Fibroblast of lung (primary cell): ENCODE results near the gene SLC16A10. TPM values are rescaled to one million over a fixed set of nuclear protein-coding genes. Genes with fewer than 3 reads are reported as not detected.
"Not testable (repeated sequence)": the region's sequence is repeated elsewhere in the genome, so short reads cannot be mapped to it uniquely, and the experiment has no call there.

Source experiments
- DNase-seq, 2 donors: peaks; one replicate each; pipeline versions ENCODE4 v3.0.0 to v3.0.0-alpha.2; 2010; ENCODE audit warnings: low read depth in 2 of 2
- H2AFZ ChIP-seq: 2 replicates; pipeline ENCODE4 v1.5.1; 2012; ENCODE audit warnings: low read length, control low read depth, inconsistent platforms
- H3K27ac ChIP-seq: 2 replicates; pipeline ENCODE4 v1.5.1; 2011; ENCODE audit warnings: low read length, control low read depth; ENCODE audit not compliant: insufficient read depth
- H3K27me3 ChIP-seq: 2 replicates; pipeline ENCODE4 v1.5.1; 2011; ENCODE audit warnings: mild to moderate bottlenecking, low read length; ENCODE audit not compliant: control insufficient read depth, insufficient read depth
- H3K36me3 ChIP-seq: 2 replicates; pipeline ENCODE4 v1.5.1; 2011; ENCODE audit warnings: low read length; ENCODE audit not compliant: control insufficient read depth, insufficient read depth
- H3K4me1 ChIP-seq: 2 replicates; pipeline ENCODE4 v1.5.1; 2011; ENCODE audit warnings: low read length; ENCODE audit not compliant: control insufficient read depth, insufficient read depth; ENCODE audit errors: extremely low read depth
- H3K4me2 ChIP-seq: 2 replicates; pipeline ENCODE4 v1.5.1; 2011; ENCODE audit warnings: low read length, control low read depth; ENCODE audit not compliant: insufficient read depth; ENCODE audit errors: extremely low read depth
- H3K4me3 ChIP-seq, 4 experiments: fragments of 200-600 bp in 1 of 4; sonication (generic) in 1 of 4; replicated peaks in 1 of 4; 2 replicates each; pipeline ENCODE4 v1.5.1; 2011 to 2016; ENCODE audit warnings: low read length in 4 of 4, low read depth in 3 of 4, mild to moderate bottlenecking in 3 of 4, control low read depth in 2 of 4, inconsistent platforms in 1 of 4, mixed read lengths in 1 of 4; ENCODE audit not compliant: insufficient read depth in 1 of 4; ENCODE audit errors: control extremely low read depth in 1 of 4
- H3K79me2 ChIP-seq: 2 replicates; pipeline ENCODE4 v1.5.1; 2012; ENCODE audit warnings: mild to moderate bottlenecking, low read length, inconsistent platforms; ENCODE audit not compliant: control insufficient read depth, insufficient read depth
- H3K9ac ChIP-seq: 2 replicates; pipeline ENCODE4 v1.5.1; 2011; ENCODE audit warnings: mild to moderate bottlenecking, low read length, control low read depth; ENCODE audit not compliant: insufficient read depth
- H3K9me3 ChIP-seq: 2 replicates; pipeline ENCODE4 v1.5.1; 2012; ENCODE audit warnings: low read depth, low read length; ENCODE audit not compliant: control insufficient read depth, insufficient read depth
- H4K20me1 ChIP-seq: 2 replicates; pipeline ENCODE4 v1.5.1; 2011; ENCODE audit warnings: low read length; ENCODE audit not compliant: control insufficient read depth, insufficient read depth; ENCODE audit errors: extremely low read depth
- EZH2 ChIP-seq: IDR thresholded peaks from 2 replicates; pipeline ENCODE4 v1.5.1; 2012; ENCODE audit warnings: low read length, control low read depth, mild to moderate bottlenecking; ENCODE audit errors: missing control alignments
- polyA plus RNA-seq, 2 donors: library from polyadenylated mRNA; depleted of rRNA in 1 of 2; stranded (reverse) in 1 of 2; unstranded in 1 of 2; fragments of >200 nt; gene quantifications; 2 replicates each; pipeline ENCODE4 v1.2.1, GENCODE V29; 2011 to 2012; ENCODE audit warnings: missing spikeins in 1 of 2
- total RNA-seq: library from RNA; depleted of rRNA; stranded (reverse); fragments of >200 nt; gene quantifications from 2 replicates; pipeline ENCODE4 v1.2.1, GENCODE V29; 2014
- TF ChIP-seq, protein P1 (sequence below), 2 donors: IDR thresholded peaks in 1 of 2; conservative IDR thresholded peaks in 1 of 2; 1 replicate in 1 of 2; 2 replicates in 1 of 2; pipeline ENCODE4 v1.5.1; 2011 to 2012; ENCODE audit warnings: low read length in 2 of 2, control low read depth in 1 of 2, inconsistent platforms in 1 of 2, low read depth in 1 of 2, mild to moderate bottlenecking in 1 of 2

Gene SLC16A10
- total and polyA plus RNA-seq, 2 donors (not counting 1 experiment from before 2014, with no cell fraction given), result not detected

DNA sequence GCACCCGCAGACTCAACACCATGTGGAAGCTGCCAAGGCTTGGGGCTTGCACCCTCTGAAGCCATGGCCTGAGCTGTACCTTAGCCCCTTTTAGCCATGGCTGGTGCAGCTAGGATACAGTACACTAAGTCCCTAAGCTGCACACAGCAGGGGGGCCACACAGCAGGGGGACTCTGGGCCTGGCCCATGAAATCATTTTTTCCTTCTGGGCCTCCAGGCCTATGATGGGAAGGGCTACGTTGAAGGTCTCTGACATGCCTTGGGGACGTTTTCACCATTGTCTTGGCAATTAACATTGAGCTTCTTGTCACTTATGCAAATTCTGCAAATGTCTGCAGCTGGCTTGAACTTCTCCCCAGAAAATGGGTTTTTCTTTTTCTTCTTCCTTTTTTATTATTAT lies 103.3 kb downstream of the SLC16A10 start:
- H3K27me3 ChIP-seq, result no peaks in the 10 kb centered on the region
- no peaks in the 10 kb centered on the region for H4K20me1 ChIP-seq
- no peak overlapping the region for H3K27ac ChIP-seq
- H3K9ac ChIP-seq, result no peak overlapping the region
- TF ChIP-seq EZH2, result no peak
- TF ChIP-seq, protein P1, sequence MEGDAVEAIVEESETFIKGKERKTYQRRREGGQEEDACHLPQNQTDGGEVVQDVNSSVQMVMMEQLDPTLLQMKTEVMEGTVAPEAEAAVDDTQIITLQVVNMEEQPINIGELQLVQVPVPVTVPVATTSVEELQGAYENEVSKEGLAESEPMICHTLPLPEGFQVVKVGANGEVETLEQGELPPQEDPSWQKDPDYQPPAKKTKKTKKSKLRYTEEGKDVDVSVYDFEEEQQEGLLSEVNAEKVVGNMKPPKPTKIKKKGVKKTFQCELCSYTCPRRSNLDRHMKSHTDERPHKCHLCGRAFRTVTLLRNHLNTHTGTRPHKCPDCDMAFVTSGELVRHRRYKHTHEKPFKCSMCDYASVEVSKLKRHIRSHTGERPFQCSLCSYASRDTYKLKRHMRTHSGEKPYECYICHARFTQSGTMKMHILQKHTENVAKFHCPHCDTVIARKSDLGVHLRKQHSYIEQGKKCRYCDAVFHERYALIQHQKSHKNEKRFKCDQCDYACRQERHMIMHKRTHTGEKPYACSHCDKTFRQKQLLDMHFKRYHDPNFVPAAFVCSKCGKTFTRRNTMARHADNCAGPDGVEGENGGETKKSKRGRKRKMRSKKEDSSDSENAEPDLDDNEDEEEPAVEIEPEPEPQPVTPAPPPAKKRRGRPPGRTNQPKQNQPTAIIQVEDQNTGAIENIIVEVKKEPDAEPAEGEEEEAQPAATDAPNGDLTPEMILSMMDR (conservative IDR thresholded peaks at IDR 0.05 in 1 of 2, IDR thresholded peaks at IDR 0.05 in 1 of 2; ENCODE audit: low read depth in 1 of 2, low read length in 2 of 2), result no peak
- no peak overlapping the region for H2AFZ ChIP-seq
- no peaks in the 10 kb centered on the region for H3K79me2 ChIP-seq
- H3K4me1 ChIP-seq, result no peaks in the 10 kb centered on the region
- no peak overlapping the region for H3K4me3 ChIP-seq
- no peaks in the 10 kb centered on the region for H3K36me3 ChIP-seq
- H3K9me3 ChIP-seq, result no peaks in the 10 kb centered on the region
- no peak for DNase-seq
- no peak overlapping the region for H3K4me2 ChIP-seq

DNA sequence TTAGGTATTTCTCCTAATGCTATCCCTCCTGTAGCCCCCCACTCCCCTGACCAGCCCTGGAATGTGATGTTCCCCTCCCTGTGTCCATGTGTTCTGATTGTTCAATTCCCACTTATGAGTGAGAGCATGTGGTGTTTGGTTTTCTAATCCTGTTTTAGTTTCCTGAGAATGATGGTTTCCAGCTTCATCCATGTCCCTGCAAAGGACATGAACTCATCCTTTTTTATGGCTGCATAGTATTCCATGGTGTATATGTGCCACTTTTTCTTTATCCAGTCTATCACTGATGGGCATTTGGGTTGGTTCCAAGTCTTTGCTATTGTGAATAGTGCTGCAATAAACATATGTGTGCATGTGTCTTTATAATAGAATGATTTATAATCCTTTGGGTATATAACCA lies 103.8 kb downstream of the SLC16A10 start:
- not testable (repeated sequence) for H3K9ac ChIP-seq, H3K79me2 ChIP-seq, H3K27me3 ChIP-seq, H3K9me3 ChIP-seq, H2AFZ ChIP-seq, H3K4me3 ChIP-seq, H4K20me1 ChIP-seq, H3K27ac ChIP-seq, DNase-seq, H3K4me1 ChIP-seq, H3K36me3 ChIP-seq, H3K4me2 ChIP-seq

DNA sequence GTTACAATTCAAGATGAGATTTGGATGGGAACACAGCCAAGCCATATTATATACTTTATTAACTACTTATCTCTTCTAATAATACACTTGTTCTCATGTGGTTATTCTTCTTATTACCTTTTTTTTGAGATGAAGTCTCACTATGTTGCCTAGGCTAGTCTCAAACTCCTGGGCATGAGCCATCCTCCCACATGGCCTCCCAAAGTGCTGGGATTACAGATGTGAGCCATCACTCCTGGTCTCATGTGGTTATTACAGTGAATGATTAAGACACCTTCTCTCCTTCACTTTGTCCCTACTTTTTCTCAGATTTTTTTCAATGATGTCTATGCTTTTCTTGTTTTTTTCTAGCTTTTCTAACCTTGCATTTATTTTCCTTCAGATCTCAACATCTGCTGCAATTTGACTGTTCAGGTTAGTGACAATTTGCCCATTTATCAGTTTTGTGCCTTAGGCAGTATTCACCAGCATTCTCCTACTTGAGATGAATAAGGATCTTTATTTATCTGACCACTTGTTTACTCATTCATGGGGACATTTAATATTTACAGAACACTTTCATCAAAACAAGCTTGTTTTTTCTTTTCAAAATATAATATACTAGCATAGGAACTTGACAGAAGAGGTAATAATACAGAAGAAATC lies 105.7 kb downstream of the SLC16A10 start:
- Histone ChIP-seq H3K36me3 (no peaks in the 10 kb centered on the region), H3K79me2 (no peaks in the 10 kb centered on the region), H3K27ac (no peak overlapping the region), H3K4me2 (no peak overlapping the region), H4K20me1 (no peaks in the 10 kb centered on the region), H3K9me3 (no peaks in the 10 kb centered on the region), H3K4me3 (no peak overlapping the region), H2AFZ (no peak overlapping the region), H3K27me3 (no peaks in the 10 kb centered on the region), H3K4me1 (no peaks in the 10 kb centered on the region), H3K9ac (no peak overlapping the region)
- TF ChIP-seq, protein P1 (conservative IDR thresholded peaks at IDR 0.05 in 1 of 2, IDR thresholded peaks at IDR 0.05 in 1 of 2; ENCODE audit: low read depth in 1 of 2, low read length in 2 of 2), result no peak
- no peak for TF ChIP-seq EZH2
- no peak for DNase-seq
